NB4 (cell line): Measurements from ENCODE around the gene SLC5A2.

ENCODE experiments used
- CTCF ChIP-seq: IDR thresholded peaks from one replicate; pipeline ENCODE4 v1.5.1; 2012; ENCODE audit warnings: low read depth, low read length
- MYC ChIP-seq: IDR thresholded peaks from 2 replicates; pipeline ENCODE4 v1.6.1; 2011; ENCODE audit warnings: low read depth, low read length
- POLR2A ChIP-seq: IDR thresholded peaks from 2 replicates; pipeline ENCODE4 v1.6.1; 2011; ENCODE audit warnings: mild to moderate bottlenecking; ENCODE audit not compliant: insufficient read length; ENCODE audit errors: extremely low read depth
- TF ChIP-seq, protein P1 (sequence below): IDR thresholded peaks from 2 replicates; pipeline ENCODE4 v1.6.1; 2011; ENCODE audit warnings: low read depth, low read length

DNA sequence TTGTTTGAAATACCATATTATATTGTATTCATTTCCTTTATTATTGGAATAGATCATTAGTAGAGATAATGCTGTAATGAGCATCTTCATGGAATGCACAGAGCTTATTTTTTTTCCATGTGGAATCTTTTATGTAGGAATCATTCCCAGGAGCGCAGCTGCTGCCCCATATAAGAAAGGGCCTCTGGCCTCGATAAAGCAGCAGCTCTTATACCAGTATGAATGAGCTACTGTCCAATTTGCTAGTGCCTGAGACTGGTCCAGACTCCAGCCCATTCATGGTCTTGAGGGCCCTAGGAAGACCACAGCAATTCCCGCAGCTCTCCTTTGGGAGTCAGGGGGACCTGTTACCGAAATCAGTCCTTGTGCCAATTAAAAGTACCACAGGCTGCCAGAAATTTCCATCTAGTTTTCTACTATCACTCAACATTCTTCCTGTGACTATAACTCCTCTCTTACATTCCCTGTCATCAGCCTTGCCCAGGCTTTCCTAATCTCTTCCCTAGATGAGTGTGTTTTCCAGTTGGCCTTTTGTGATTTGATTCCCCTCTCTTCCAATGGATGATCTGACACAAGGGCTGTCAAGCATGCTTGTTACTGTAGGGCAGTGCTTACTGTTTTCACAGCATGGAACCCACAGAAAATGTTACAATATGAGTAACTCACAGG, 42.3 kb upstream of the SLC5A2 start:
- no peak for TF ChIP-seq CTCF
- no peak for TF ChIP-seq POLR2A
- TF ChIP-seq, protein P1, sequence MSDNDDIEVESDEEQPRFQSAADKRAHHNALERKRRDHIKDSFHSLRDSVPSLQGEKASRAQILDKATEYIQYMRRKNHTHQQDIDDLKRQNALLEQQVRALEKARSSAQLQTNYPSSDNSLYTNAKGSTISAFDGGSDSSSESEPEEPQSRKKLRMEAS: no peak
- TF ChIP-seq MYC: no peak
